A549 (cell line): ENCODE data around the gene RTBDN. TPM values are rescaled to one million over a fixed set of nuclear protein-coding genes. Genes with fewer than 3 reads are reported as not detected.

Experiments used
- ATAC-seq, 2 experiments: fragments of 200-7000 bp in 1 of 2; fragments of >200 bp in 1 of 2; cut with Nextera tagmentation in 1 of 2; cut with Tn5 transposase in 1 of 2; 3 replicates each; pipeline versions ENCODE4 v1.8.0 to v1.9.1; 2018 to 2020; ENCODE audit warnings: mild to moderate bottlenecking in 1 of 2, moderate library complexity in 1 of 2
- CTCF ChIA-PET: fragments of 300-600 bp; sonication (Branson Sonifier 250); formaldehyde crosslinking; extraction: SDS; loops from one replicate; lab custom pipeline; 2021; ENCODE audit warnings: antibody characterized with exemption, inconsistent platforms; lab: Yijun Ruan, JAX
- POLR2A ChIA-PET: fragments of 350-600 bp; formaldehyde crosslinking; extraction: SDS; loops from one replicate; lab custom pipeline; 2021; ENCODE audit warnings: antibody characterized with exemption, inconsistent platforms; lab: Yijun Ruan, JAX
- DNase-seq, 2 experiments: peaks; one replicate each; pipeline versions ENCODE4 v3.0.0 to v3.0.0-alpha.2; 2011 to 2016; ENCODE audit warnings: low read depth in 1 of 2, low spot score in 1 of 2
- FAIRE-seq: peaks from 2 replicates; lab custom pipeline; 2011; peaks lifted over from hg19 to GRCh38; lab: Jason Lieb, UNC
- H3K27ac ChIP-seq, 2 experiments: fragments of >200 bp; sonication (Bioruptor Twin); formaldehyde crosslinking; 3 replicates each; pipeline ENCODE4 v1.5.1; 2016 to 2017
- H3K4me1 ChIP-seq: fragments of >200 bp; sonication (Bioruptor Twin); formaldehyde crosslinking; 3 replicates; pipeline ENCODE4 v1.6.1; 2016
- H3K4me2 ChIP-seq: fragments of >200 bp; sonication (Bioruptor Twin); formaldehyde crosslinking; 3 replicates; pipeline ENCODE4 v1.6.1; 2016
- H3K4me3 ChIP-seq: fragments of >200 bp; sonication (Bioruptor Twin); formaldehyde crosslinking; 3 replicates; pipeline ENCODE4 v1.5.1; 2016
- H3K9me3 ChIP-seq: fragments of >200 bp; sonication (Bioruptor Twin); formaldehyde crosslinking; 3 replicates; pipeline ENCODE4 v1.6.1; 2016
- ATOH8 ChIP-seq: fragments of 250-450 bp; sonication (Bioruptor Pico); IDR thresholded peaks from 2 replicates; pipeline ENCODE4 v1.5.0; 2020; ENCODE audit warnings: low read depth, mild to moderate bottlenecking, moderate library complexity
- BCL3 ChIP-seq: fragments of >200 bp; sonication (Bioruptor Twin); formaldehyde crosslinking; IDR thresholded peaks from 3 replicates; pipeline ENCODE4 v1.6.1; 2016
- CBX2 ChIP-seq: fragments of 200-600 bp; sonication (generic); IDR thresholded peaks from 2 replicates; pipeline ENCODE4 v1.6.1; 2016; ENCODE audit warnings: low read depth, mild to moderate bottlenecking, borderline replicate concordance
- CBX8 ChIP-seq: fragments of 200-600 bp; sonication (generic); IDR thresholded peaks from 2 replicates; pipeline ENCODE4 v1.6.1; 2016
- EHF ChIP-seq: fragments of 250-450 bp; sonication (Bioruptor Pico); IDR thresholded peaks from 2 replicates; pipeline ENCODE4 v1.5.0; 2020; ENCODE audit warnings: mild to moderate bottlenecking
- ESRRA ChIP-seq: fragments of 150-350 bp; IDR thresholded peaks from 2 replicates; pipeline ENCODE4 v1.6.1; 2014; ENCODE audit warnings: mild to moderate bottlenecking, low read length, borderline replicate concordance
- GATA3 ChIP-seq: IDR thresholded peaks from 2 replicates; pipeline ENCODE4 v1.6.1; 2012; ENCODE audit warnings: borderline replicate concordance
- HMGXB4 ChIP-seq: fragments of 250-450 bp; sonication (Bioruptor Pico); IDR thresholded peaks from 2 replicates; pipeline ENCODE4 v1.5.0; 2021; ENCODE audit warnings: mild to moderate bottlenecking, moderate library complexity, borderline replicate concordance
- MAX ChIP-seq: IDR thresholded peaks from 2 replicates; pipeline ENCODE4 v1.6.1; 2012
- MAZ ChIP-seq: fragments of 150-350 bp; IDR thresholded peaks from 2 replicates; pipeline ENCODE4 v1.6.1; 2014; ENCODE audit warnings: antibody characterized with exemption, low read depth, low read length, borderline replicate concordance
- PBX3 ChIP-seq: IDR thresholded peaks from 2 replicates; pipeline ENCODE4 v1.6.1; 2012
- POLR2A ChIP-seq: IDR thresholded peaks from 2 replicates; pipeline ENCODE4 v1.6.1; 2012; ENCODE audit warnings: mild to moderate bottlenecking, low read length
- RFX5 ChIP-seq: fragments of 450-650 bp; IDR thresholded peaks from 2 replicates; pipeline ENCODE4 v1.7.1; 2014; ENCODE audit warnings: antibody characterized with exemption, mild to moderate bottlenecking, moderate library complexity
- RNF2 ChIP-seq: fragments of 200-600 bp; sonication (generic); IDR thresholded peaks from 2 replicates; pipeline ENCODE4 v1.6.1; 2016; ENCODE audit warnings: low read depth, mild to moderate bottlenecking, antibody characterized with exemption, moderate library complexity, borderline replicate concordance
- TP53 ChIP-seq: fragments of 250-450 bp; sonication (Bioruptor Pico); IDR thresholded peaks from 2 replicates; pipeline ENCODE4 v1.5.0; 2021; ENCODE audit warnings: mild to moderate bottlenecking, moderate library complexity
- WGBS: methylation state at CpG from one replicate; pipeline ENCODE4 v1.1.6; 2017; ENCODE audit errors: missing lambda C conversion rate; 5-methylcytosine and 5-hydroxymethylcytosine counted together
- polyA minus RNA-seq: library from RNA; depleted of rRNA, polyadenylated mRNA; stranded (reverse); fragments of >200 nt; gene quantifications from 2 replicates; pipeline ENCODE4 v1.2.3, GENCODE V29; 2011; rRNA and poly(A)+ RNA removed
- polyA plus RNA-seq, 4 experiments: library from polyadenylated mRNA; depleted of rRNA in 3 of 4; stranded (reverse); fragments of >200 nt; fragmentation: RNase III in 1 of 4; extraction: RNeasy Plus Mini Kit Qiagen cat#74134 plus additional on column Dnase treatment in 1 of 4; gene quantifications; 2 replicates in 3 of 4; 3 replicates in 1 of 4; pipeline ENCODE4 v1.2.3, GENCODE V29; 2011 to 2017

Gene RTBDN
- polyA plus RNA-seq (2011; rRNA removed): 0.09 TPM in 1 of 2 replicates, not detected in the other
- polyA plus RNA-seq (2012; cell fraction: cytosol; rRNA removed): 0.12 and 0.13 TPM in 2 replicates
- 0.30 TPM in 1 of 2 replicates, not detected in the other for polyA plus RNA-seq (2012; cell fraction: nucleus; rRNA removed)
- 0.14 to 0.36 TPM (median 0.25 TPM) in 3 replicates for polyA plus RNA-seq (2017; fragmentation: RNase III; extraction: RNeasy Plus Mini Kit Qiagen cat#74134 plus additional on column Dnase treatment)
- polyA minus RNA-seq: not detected in 2 replicates

GRCh38 chr19:12834566-12834943, at the start of gene RTBDN:
RTBDN (minus strand) TSS chr19:12834579; CDS start chr19:12829979, 4,600 bp downstream.
- no peak for DNase-seq
- no peak for ATAC-seq
- WGBS: 67% methylated on average over 10 of the region's 20 CpGs
- no peak for FAIRE-seq
- ChIA-PET POLR2A (no interaction called here), CTCF (interaction anchor here (1.1 to 2.2 kb wide), 6 partner anchors 10 to 74 kb away, joined by 4 to 16 read pairs (median 4); no protein-coding TSS in a partner anchor)
- Histone ChIP-seq H3K27ac (peak within 1 kb of the TSS; percentile 58 to 85), H3K9me3 (no peaks in the 10 kb centered on the region), H3K4me2 (peak within 1 kb of the TSS; percentile 84), H3K4me3 (peak within 1 kb of the TSS; percentile 55), H3K4me1 (peaks cover 17% of the 10 kb centered on the region)
- TF ChIP-seq ESRRA (no peak), HMGXB4 (CRISPR knock-in tag) (no peak), RFX5 (no peak), TP53 (CRISPR knock-in tag) (no peak), MAZ (no peak)

GRCh38 chr19:12882589-12882988, 48.2 kb upstream of the RTBDN start:
- H3K27ac ChIP-seq: no peak overlapping the region
- POLR2A ChIA-PET: interaction anchor here (1.3 to 1.6 kb wide), 3 partner anchors 8 to 51 kb away, joined by 3 to 8 read pairs (median 5); partner anchors contain the start of genes FARSA and GCDH
- H3K4me2 ChIP-seq: no peak overlapping the region
- H3K9me3 ChIP-seq: peaks cover 9% of the 10 kb centered on the region; the same call in 2 of the 3 replicates
- no peak for TF ChIP-seq CBX2
- TF ChIP-seq EHF (CRISPR knock-in tag): no peak
- no peak for TF ChIP-seq CBX8
- no peak for TF ChIP-seq RNF2
- no peak for TF ChIP-seq TP53 (CRISPR knock-in tag)
- no peak overlapping the region for H3K4me3 ChIP-seq
- WGBS: 83% methylated on average over 3 of the region's 3 CpGs
- CTCF ChIA-PET: interaction anchor here (0.6 to 4.5 kb wide), 8 partner anchors 35 to 246 kb away, joined by 3 to 17 read pairs (median 4); no protein-coding TSS in a partner anchor
- DNase-seq: no peak
- ATAC-seq: no peak
- no peak for FAIRE-seq
- H3K4me1 ChIP-seq: no peaks in the 10 kb centered on the region

GRCh38 chr19:12881172-12881808, 46.9 kb upstream of the RTBDN start, which contains the start of gene DNASE2:
DNASE2 (minus strand) TSS chr19:12881449; CDS start chr19:12881375, 74 bp downstream.
- Histone ChIP-seq H3K27ac (peak within 1 kb of the TSS; percentile 91 to 93), H3K4me1 (no peaks in the 10 kb centered on the region), H3K4me2 (peak within 1 kb of the TSS; percentile 95), H3K4me3 (peak within 1 kb of the TSS; percentile 89), H3K9me3 (peaks cover 9% of the 10 kb centered on the region; the same call in 2 of the 3 replicates)
- ChIA-PET CTCF (interaction anchor here (0.8 to 2.1 kb wide), 7 partner anchors 9 to 116 kb away, joined by 3 to 8 read pairs (median 3); partner anchors contain the start of gene GCDH), POLR2A (interaction anchor here (0.6 to 1.6 kb wide), 5 partner anchors 8 to 89 kb away, joined by 3 to 8 read pairs (median 3); partner anchors contain the start of genes FARSA, GCDH, JUNB and SYCE2)
- 0% methylated on average over 21 of the region's 38 CpGs for WGBS
- no peak for TF ChIP-seq ESRRA
- TF ChIP-seq PBX3: 0 out of 2 replicates have a peak, but pooled peaks have one; percentile 21
- TF ChIP-seq POLR2A: peak; percentile 65
- TF ChIP-seq ATOH8: no peak
- TF ChIP-seq TP53 (CRISPR knock-in tag): no peak
- TF ChIP-seq RFX5: peak; percentile 62
- TF ChIP-seq MAX: peak; percentile 48; the same call in 1 of the 2 replicates
- TF ChIP-seq BCL3: 0 out of 3 replicates have a peak, but pooled peaks have one; percentile 50
- TF ChIP-seq GATA3: no peak
- FAIRE-seq (no peak), ATAC-seq (peak; percentile 88 to 90), DNase-seq (peak; percentile 92 to 93)
